ENCODE measurements around the gene RBM17.
"Not testable (repeated sequence)": the region's sequence is repeated elsewhere in the genome, so short reads cannot be mapped to it uniquely, and the experiment has no call there.

The RBM17 gene

DNA sequence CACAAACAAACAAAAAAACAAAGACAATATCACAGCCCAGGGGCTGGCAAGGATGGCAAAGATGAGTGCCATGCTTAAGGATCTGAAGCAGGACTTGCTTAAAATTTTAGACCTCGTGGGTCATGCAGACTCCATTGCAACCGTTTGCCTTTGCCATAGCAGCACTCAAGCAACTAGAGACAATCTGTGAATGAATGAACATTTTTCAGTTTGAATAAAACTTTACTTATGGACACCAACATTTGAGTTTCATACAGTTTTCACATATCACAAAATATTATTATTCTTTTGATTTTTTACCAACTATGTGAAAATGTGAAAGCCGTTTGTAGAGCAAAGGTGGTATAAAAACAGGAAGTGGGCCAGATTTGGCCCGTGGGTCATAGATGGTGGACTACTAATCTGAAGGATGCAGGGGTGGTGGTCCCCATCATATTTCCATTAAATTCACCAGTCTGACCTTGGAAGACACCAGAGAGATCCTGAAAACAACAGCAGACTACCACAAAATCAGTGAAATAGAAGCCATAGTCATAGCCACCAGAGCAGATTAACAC lies 8.3 kb upstream of the RBM17 start:
- DNase-seq (ENCODE audit: low read depth in 2 of 2): no peak

- DNase-seq (ENCODE audit: low read depth in 2 of 2): no peak
Measured at GRCh38 chr10:6082496-6083395, 6.1 kb upstream of the RBM17 start.

DNA sequence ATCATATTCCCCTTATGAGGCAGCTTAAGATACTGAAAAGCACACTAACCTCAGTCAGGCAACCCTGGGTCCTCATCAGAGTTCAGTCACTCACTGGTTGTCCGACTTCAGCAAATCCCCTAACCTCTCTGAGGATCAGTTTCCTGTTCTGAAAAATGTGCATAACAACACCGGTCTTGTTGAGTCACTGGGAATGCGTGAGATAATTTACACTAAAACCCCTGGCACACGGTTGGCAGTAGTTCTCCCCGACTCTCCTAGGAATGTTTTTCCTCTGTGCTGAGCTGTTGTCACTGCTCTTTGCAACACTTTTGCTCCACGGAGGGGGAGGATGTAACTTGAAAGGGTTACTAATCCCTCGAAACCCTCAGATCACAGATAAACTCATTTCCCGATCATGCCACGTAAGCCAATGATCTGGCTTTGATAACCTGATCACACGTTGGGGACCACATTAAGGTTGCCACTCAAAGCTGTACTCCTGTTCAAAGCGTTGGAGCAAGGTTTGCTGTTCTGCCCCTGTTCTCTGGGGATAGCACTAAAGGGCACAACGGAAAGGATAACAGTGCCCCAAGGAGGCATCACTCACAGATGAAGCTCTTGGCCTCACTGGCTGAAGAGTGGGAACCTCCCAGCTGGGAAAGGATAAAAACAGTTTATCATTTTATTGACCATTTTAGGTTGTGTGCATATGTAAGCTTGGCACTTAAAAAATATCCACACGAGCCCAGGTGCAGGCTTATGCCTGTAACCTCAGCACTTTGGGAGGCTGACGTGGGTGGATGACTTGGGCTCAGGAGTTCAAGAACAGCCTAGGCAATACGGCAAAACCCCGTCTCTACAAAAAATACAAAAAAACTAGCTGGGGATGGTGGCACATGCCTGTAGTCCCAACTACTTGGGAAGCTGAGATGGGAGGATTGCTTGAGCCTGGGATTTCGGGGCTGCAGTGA lies 5.0 kb upstream of the RBM17 start:
- peak in 1 of 2 donors; percentile 46 for DNase-seq (ENCODE audit: low read depth in 2 of 2)

DNA sequence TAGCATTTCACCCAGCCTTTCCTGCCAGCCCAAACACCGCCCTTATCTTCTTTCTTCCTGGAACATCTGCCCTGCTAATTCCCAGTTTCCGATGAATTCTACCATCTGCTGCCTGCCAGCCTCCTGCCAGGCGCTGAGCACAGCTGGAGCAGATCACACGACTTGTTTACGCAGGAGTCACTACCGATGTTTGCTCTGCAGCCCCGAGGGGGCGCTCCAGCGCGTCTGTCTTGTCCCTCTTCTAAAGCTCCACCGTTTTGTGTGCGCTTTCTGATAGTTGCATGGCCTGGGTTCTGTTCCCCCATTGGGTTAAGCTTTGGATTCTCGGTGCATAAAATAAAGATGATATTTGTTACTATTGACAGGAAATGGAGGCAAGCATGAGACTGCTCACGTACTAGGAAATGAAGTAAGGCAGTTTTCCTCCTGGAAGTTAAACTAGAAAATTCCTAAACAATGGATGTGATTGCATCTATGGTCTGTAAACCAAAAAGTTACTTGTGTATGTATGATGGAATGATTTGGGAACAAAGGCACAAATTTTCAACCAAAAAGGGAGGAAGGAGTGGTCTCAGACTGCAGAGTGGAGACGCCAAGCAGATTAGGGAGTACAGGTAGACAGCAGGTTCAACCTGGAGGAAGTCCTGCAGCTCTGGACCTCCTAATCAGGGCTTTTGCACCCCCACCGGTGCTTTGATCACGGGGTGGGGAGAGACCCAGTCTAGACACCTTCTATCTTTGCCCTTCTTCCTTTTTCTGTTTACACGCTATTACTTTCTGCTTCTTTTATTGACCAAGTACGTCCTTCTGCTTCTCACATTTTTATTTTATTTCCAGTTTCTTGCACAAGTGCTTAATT lies 2.2 kb upstream of the RBM17 start:
- DNase-seq (ENCODE audit: low read depth in 2 of 2): peak; percentile 80 to 84

- no peak for DNase-seq (ENCODE audit: low read depth in 2 of 2)
Measured at GRCh38 chr10:6089334-6090219, 743 bp downstream of the RBM17 start.

DNA sequence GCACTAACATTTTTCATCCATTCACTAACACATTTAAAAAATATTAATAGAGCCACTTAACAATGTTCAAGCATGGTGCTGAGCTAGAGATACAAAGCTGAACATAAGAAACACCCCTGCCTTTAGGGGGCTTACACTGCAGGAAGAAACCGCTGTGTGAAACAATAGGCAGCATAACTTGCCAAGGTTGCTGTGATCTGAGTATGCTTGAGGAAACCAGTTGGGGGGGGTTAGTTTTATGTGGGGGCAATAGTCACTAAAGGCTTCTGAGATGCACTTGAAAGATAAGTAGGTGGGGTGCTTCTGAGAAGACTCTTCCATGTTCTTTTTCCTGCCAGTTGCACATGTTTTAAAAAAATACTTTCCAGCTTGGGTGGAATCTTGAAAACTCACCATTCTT lies 2.8 kb downstream of the RBM17 start:
- no peak for DNase-seq (ENCODE audit: low read depth in 2 of 2)

DNA sequence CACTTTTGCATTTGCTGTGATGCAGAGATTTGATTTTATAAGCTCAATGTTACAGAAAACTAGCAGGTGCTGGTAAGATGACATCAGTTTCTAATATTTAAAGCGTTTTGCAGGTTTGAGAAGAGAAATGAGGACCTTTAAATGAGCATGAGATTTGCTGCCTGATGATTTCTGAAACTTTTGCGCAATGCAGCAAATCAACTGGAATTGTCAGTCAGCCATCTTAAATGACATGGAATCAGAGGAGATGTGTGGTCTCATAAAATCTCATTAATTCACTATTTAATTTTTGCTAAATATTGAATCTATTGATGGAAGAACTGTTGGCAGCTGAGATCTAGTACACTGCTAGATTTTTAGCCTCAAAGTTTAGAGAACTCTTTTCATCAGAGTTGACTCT lies 3.9 kb downstream of the RBM17 start:
- DNase-seq (ENCODE audit: low read depth in 2 of 2): no peak

DNA sequence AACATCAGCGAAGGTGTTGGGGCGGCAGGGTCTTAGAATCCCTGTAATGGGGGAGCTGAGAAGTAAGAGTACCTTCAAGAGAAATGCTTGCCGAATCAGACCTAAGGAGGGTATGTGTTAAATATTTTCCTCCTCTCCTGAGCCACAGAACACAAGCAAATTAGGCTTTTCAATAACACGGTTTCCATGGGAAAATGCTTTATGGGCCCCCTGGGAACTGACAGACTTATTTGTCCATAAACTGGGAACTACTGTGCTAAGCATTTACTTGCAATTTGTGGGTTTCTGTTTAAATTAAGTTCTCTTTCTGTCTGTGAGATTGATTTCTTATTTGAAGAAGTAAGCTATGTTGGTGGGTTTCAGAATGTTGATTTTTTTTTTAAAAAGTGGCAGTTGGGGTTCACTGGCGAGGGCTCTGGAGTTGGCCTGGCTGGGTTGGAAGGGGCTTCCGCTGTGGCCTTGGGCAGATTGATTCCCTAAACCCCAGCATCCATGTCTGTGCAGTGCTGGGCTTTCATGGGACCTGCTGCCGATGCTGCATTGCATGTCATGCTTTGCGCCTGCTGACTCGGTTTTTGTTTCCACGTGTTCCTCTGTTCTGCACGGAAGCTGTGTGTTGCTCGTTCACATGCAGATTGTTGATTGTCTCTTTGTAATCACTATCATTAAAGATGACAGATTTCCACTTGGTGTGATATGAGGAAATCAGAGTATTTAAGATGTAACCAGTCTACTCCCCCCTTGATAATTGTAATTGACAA lies 7.2 kb downstream of the RBM17 start:
- DNase-seq (ENCODE audit: low read depth in 2 of 2): no peak

DNA sequence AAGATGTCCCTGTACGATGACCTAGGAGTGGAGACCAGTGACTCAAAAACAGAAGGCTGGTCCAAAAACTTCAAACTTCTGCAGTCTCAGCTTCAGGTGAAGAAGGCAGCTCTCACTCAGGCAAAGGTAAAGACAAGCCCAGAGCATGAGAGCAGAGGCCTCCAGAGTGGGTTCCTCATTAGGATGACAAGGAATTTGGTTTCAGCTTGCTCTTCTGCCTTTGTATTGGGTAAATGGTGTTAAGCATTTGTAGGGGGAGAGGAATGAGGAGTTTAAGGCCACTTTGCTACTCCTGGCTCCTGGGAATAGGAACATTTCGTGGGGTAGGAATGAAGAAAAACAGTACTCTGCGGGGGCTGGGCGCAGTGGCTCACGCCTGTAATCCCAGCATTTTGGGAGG lies 8.2 kb downstream of the RBM17 start:
- DNase-seq (ENCODE audit: low read depth in 2 of 2): no peak

DNA sequence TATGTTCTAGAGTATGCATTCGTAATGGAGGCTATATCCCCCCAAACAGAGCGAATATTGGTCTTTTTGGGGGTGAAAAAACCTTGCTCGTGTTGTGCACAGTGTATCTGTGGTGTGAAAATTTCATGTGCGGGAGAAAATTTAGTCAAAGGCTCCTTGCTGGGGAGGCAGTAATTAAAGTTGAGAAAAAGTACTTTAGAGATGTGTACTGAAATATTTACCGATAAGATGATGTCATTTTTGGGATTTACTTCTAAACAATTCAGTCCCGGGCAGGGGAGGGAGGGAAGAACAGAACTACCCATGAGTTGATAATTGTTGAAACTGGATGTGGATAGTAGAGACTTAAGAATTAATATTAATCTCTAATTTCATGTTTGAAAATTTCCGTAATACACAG lies 9.3 kb downstream of the RBM17 start:
- DNase-seq (ENCODE audit: low read depth in 2 of 2): no peak

DNA sequence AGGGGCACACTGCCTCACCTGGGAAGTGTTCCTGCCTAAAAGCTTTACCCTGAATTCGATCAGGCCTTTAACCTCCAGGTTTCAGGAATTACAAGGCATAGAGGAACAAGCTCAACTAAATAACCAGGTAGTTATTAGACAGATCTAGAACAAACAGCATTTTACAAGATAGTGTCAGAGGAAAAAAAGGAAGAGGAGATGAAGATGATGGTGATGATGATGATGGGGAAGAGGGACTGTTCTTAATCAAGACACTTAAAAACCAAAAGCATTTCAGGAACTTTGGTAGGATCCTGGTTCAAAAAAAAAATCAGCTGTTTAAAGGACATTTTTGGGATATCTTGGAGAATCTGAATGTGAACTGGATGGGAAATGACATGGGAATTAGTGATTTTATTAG lies 11.5 kb downstream of the RBM17 start:
- no peak for DNase-seq (ENCODE audit: low read depth in 2 of 2)

DNA sequence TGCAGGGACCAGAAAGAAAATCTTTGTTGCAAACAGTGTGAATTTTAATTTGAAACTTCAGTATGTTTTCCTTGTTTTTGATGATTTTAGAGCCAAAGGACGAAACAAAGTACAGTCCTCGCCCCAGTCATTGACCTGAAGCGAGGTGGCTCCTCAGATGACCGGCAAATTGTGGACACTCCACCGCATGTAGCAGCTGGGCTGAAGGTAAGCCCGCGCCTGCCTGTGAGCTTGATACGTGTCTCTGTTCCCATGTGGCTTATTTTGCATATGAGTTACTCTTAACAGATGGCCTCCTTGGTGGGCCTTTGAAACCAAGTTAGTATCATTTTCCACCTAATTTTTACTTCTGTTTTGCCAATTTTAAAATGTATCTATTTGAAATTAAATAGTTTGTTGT lies 12.3 kb downstream of the RBM17 start:
- DNase-seq (ENCODE audit: low read depth in 2 of 2): no peak

DNA sequence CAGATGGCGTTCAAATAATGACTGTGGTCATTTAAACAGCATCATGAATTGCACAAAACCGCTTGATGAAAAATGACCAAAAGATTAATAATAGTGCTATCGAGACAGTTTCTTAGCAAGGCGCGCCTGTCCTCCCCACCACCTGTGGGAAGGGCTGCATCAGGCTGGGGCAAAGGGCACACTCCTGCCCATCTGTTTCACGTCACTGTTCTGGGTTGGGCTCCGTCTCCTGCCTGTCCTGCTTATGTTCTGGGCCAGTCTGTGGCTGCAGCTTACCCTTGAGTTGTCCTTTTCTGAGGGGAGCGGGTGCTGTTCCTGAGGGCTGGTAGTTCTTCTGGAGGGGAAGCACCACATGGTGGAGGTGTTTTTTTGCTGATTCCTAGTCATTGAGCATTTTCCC lies 13.3 kb downstream of the RBM17 start:
- no peak for DNase-seq (ENCODE audit: low read depth in 2 of 2)

- no peak for DNase-seq (ENCODE audit: low read depth in 2 of 2)
Measured at GRCh38 chr10:6103591-6103990, 14.8 kb downstream of the RBM17 start.

- not testable (repeated sequence) for DNase-seq (ENCODE audit: low read depth in 2 of 2)
Measured at GRCh38 chr10:6107616-6108015, 18.8 kb downstream of the RBM17 start.

- no peak for DNase-seq (ENCODE audit: low read depth in 2 of 2)
Measured at GRCh38 chr10:6108072-6108471, 19.2 kb downstream of the RBM17 start.

DNA sequence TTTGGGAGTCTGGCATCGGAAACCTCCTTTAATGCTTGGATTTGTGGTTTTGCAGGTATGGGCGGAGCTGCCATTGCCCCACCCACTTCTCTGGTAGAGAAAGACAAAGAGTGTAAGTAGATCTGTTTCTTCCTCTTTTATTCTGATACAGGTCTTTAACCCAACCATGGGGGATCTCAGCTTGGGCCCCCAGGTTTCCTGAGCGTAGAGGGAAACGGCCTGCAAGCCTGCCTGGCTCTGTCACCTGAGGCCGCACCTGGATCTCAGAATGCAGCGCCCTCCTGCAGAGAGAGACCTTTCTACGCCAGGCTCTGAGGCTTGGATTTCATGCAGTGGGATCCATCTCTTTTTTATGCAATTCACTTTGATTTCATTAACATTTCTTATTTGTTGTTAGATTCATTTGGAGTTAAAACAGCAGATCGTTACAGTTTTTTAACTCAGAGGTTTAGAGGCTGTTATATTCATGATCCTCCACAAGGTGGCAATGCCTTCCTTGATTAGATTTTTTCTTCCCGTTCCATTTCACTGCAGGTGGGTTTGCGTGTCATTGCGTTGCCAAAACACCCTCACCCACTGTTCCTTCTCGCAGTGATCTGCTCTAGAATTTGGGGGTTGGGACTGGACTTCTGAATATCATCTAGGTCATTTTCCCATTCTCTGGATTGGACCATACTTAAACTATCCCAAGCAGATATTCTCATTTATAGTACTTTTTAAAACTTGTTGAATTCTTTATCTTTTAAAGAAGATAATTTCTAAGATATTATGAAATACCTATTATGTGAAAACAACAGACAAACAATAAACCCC lies 20.0 kb downstream of the RBM17 start:
- peak in 1 of 2 donors; percentile 27 for DNase-seq (ENCODE audit: low read depth in 2 of 2)

- DNase-seq (ENCODE audit: low read depth in 2 of 2): no peak
Measured at GRCh38 chr10:6109444-6109775, 20.6 kb downstream of the RBM17 start.

- DNase-seq (ENCODE audit: low read depth in 2 of 2): no peak
Measured at GRCh38 chr10:6110136-6110535, 21.3 kb downstream of the RBM17 start.

Measured in stimulated activated CD4-positive, alpha-beta T cell treated with anti-CD3 and anti-CD28 coated beads, Interleukin-1b, Interleukin-23, amount 100 ng/mL, for 4 hours (primary cell).